ENCODE results near the gene FZR1.

Gene FZR1

DNA sequence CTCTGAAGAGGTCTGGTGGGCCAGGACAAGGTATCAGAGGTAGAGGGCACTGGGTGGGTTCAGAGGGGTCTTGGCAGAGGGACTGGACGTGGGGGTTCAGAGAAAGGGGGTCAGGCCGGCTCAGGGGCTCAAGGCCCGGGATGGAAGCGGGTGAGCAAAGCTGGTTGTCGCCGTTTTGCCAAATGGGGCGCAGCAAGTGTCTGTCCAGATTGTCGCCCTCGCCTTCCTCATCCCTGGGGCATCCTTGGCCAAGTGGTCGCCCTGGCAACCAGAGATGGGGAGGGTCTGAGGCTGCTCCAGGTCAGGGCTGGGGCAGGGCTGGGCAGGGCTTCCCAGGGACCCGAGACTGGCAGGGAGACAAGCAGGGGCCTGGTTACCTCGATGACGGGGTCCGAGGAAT lies 12.5 kb upstream of the FZR1 start:
- no peak overlapping the region for H3K4me3 ChIP-seq
- no peaks in the 10 kb centered on the region for H3K4me1 ChIP-seq
- H3K27ac ChIP-seq, result no peak overlapping the region
- H3K27me3 ChIP-seq, result no peaks in the 10 kb centered on the region
- peaks cover 87% of the 10 kb centered on the region for H3K36me3 ChIP-seq
- no peak overlapping the region for H3K9ac ChIP-seq
- no peak overlapping the region for H3K4me2 ChIP-seq
- TF ChIP-seq Cebpa-rat (IDR thresholded peaks at IDR 0.05), result no peak
- no peaks in the 10 kb centered on the region for H3K9me3 ChIP-seq
- peaks cover 31% of the 10 kb centered on the region for H4K20me1 ChIP-seq

DNA sequence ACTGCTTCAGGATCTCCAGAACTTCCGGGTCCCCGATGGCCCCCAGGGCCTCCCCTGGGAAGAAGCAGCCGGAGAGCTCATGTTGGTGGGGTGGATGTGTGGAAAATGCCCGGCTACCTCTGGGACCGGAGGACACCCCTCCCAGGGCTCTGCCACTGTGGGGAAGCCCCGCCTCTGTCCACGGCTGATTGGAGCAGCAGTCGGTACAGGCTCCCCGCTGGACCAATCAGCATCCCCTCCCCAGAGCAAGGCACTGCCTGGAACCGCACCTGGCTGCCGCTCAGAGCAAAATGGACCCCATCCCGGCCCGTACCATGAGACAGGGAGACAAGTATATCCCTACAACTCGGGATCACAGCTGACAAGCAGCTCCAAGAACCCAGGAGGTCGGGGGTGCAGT lies 12.1 kb upstream of the FZR1 start:
- Histone ChIP-seq H3K9me3 (no peaks in the 10 kb centered on the region), H3K9ac (no peak overlapping the region), H3K4me1 (peaks cover 2% of the 10 kb centered on the region; the same call in 1 of the 2 replicates), H3K36me3 (peaks cover 83% of the 10 kb centered on the region), H3K4me2 (no peak overlapping the region), H4K20me1 (peaks cover 31% of the 10 kb centered on the region), H3K27me3 (no peaks in the 10 kb centered on the region), H3K4me3 (no peak overlapping the region), H3K27ac (no peak overlapping the region)
- no peak for TF ChIP-seq Cebpa-rat (IDR thresholded peaks at IDR 0.05)

DNA sequence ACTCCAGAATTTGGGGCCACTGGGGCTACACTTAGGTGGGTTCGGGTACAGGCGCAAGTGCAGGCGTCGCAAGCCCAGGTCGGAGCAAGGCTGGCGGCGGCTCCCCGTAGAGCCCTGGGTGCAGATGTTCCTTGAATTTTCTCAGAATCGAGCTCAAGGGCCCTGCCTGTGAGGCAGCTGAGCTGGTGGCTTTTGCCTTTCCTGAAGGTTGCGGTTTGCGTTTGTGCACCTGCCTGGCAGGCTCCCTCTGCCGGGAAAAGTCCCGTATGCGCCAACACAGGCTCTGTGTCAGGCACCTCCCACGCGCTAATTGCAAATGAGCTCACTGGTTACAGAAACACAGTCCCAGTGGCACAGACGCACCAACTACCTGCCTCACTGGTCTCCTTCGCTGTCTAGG lies 11.6 kb upstream of the FZR1 start:
- no peak overlapping the region for H3K4me2 ChIP-seq
- H3K27me3 ChIP-seq, result no peaks in the 10 kb centered on the region
- no peak overlapping the region for H3K9ac ChIP-seq
- peaks cover 80% of the 10 kb centered on the region for H3K36me3 ChIP-seq
- TF ChIP-seq Cebpa-rat (IDR thresholded peaks at IDR 0.05), result no peak
- H4K20me1 ChIP-seq, result peaks cover 31% of the 10 kb centered on the region
- no peaks in the 10 kb centered on the region for H3K9me3 ChIP-seq
- H3K27ac ChIP-seq, result no peak overlapping the region
- no peak overlapping the region for H3K4me3 ChIP-seq
- H3K4me1 ChIP-seq, result peaks cover 7% of the 10 kb centered on the region

DNA sequence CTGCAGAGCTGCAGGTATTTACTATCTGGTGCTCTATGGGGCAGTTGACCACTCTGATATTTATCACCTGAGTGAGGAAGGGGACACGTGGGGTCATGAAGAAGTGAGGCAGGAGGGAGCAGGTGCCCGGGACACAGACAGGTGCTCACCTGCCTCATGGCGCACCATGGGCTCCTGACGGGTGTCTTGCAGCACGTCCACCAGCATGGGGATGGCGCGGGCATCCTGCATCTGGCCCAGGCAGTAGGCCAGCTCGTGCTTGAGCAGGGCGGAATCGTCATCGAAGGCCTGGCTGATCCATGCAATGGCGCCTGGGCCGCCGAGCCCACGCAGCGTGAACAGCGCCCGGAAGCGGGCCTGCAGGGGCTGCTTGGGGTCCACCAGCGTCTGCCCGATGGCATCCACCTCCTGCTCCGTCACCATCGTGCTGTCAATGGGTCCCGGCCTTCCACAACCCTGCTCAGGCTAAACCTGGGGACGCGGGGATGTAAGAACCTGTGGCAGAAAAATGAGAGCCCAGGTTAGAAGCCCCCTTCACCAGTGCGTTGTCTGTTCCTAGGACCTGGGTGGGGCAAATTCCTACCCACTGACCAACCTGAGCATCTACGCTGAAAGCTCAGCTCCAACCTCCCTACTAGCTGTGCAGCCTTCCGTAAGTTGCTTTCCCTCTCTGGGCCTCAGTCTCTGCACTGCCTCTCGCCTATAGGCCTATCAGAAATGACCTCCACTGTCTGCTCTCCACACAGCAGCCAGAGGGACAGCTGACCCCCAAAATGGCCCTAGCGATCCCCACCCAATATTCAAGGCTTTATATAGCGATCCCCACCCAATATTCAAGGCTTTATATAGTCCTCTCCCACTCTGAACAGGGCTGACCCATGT lies 9.5 kb upstream of the FZR1 start:
- Histone ChIP-seq H3K4me1 (peaks cover 16% of the 10 kb centered on the region), H3K27me3 (no peaks in the 10 kb centered on the region), H3K9ac (no peak overlapping the region), H3K36me3 (peaks cover 67% of the 10 kb centered on the region), H3K4me3 (no peak overlapping the region), H3K9me3 (no peaks in the 10 kb centered on the region), H3K4me2 (no peak overlapping the region), H3K27ac (no peak overlapping the region), H4K20me1 (peaks cover 31% of the 10 kb centered on the region)
- TF ChIP-seq Cebpa-rat (IDR thresholded peaks at IDR 0.05), result no peak

DNA sequence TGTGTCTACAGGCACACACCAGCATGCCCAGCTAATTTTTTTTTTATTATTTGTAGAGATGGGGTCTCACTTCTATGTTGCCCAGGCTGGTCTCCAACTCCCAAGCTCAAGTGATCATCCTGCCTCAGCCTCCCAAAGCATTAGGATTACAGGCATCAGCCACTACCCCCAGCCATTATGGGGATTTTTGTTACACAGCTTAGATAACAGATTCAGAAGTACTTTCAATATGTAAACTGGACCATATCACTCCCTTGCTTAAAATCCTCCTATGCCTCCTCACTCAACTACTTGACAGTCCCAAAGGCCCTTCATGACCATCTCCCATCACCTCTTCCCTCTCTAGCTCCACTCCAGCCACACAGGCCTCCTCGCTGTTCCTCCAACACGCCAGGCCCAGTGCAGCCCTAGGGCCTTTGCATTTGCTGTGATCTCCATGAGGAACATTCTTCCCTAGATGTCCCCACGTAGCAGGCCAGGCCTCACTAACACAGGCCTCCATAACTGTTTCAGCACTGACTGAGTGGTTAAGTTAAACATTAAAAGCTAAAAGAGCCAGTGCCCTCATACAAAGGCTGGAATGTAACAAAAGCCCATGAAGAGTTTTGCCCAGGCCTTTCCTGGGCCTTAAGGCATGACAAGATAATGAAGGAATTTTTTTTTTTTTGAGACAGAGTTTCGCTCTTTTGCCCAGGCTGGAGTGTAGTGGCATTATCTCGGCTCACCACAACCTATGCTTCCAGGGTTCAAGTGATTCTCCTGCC lies 8.2 kb upstream of the FZR1 start:
- Histone ChIP-seq H3K4me1 (peaks cover 16% of the 10 kb centered on the region), H3K9ac (no peak overlapping the region), H3K36me3 (peaks cover 54% of the 10 kb centered on the region), H3K4me3 (no peak overlapping the region), H3K9me3 (no peaks in the 10 kb centered on the region), H3K27ac (no peak overlapping the region), H3K4me2 (no peak overlapping the region), H3K27me3 (no peaks in the 10 kb centered on the region), H4K20me1 (peaks cover 26% of the 10 kb centered on the region)
- no peak for TF ChIP-seq Cebpa-rat (IDR thresholded peaks at IDR 0.05)

DNA sequence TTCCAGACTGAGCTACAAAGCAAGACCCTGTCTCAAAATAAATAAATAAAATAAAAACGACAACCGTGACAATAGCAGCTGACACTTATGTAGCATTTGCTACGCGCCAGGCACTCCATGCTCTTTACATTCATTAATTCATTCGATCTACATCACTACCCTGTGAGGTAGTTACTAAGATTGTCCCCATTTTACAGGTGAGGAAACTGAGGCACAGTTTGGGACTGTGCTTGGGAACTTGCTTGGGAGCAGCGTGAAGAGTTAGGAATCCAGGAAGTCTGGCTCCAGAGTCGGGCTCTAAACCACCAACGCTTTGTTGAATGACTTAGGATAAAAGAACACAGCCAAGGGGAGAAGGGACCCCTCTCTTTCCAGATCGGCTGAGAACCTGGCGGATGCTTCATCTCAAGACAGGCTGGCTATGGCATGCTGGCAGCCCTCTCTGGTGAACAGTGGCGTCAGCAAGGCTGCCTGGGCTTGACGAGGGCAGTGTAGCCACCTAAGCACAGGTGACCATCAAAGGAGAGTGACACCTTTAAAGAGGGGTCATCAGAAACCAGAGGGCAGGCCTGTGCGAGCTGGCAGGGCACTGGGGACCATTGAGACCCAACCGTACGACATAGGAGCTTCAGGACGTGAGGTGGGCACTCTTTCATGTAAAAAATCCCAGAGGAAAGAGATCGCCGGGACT lies 6.2 kb upstream of the FZR1 start:
- Histone ChIP-seq H3K9ac (peak overlapping the region; percentile 100), H4K20me1 (peaks cover 15% of the 10 kb centered on the region), H3K4me2 (peak overlapping the region; percentile 95), H3K36me3 (peaks cover 34% of the 10 kb centered on the region), H3K27ac (peak overlapping the region; percentile 100), H3K4me3 (peak overlapping the region; percentile 98), H3K9me3 (no peaks in the 10 kb centered on the region), H3K27me3 (no peaks in the 10 kb centered on the region), H3K4me1 (peaks cover 23% of the 10 kb centered on the region)
- no peak for TF ChIP-seq Cebpa-rat (IDR thresholded peaks at IDR 0.05)

DNA sequence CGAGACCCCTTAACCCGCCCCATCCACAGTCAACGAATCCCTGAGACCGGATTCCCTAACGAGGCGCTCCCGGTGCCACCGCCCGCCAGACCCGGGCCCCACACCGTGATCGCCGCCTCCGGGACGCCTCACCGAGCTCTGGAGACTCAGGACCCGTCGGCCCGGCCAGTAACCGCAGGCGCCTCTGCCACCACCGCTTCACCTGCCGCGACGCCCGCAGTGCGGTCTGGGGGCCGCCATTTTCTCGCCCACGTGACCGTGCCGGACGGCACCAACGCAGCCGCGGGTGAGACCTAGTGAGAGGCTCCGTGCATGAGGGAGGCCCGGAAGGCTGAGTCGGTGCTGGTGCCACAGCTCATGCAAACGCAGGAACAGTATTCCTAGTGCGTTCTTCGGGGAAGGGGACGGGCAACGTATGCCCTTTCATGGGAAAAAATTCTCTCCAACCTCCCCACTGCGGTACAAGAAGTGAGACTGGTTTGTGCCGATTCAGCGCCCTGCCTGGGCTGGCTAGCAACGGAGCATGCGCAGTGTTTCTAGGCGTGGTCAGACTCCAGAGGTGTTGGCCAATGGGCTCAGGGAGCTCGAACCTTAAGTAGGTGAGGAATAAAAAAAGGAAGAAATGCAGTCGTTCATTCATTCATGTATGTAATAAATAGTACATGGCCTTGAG lies 5.5 kb upstream of the FZR1 start, which contains the start of gene DOHH:
DOHH (minus strand) TSS at position 246 of the 673 bp plus-strand sequence. CDS start 3,860 bp downstream, outside the sequence.
- Histone ChIP-seq H3K36me3 (peaks cover 28% of the 10 kb centered on the region), H3K27ac (peak within 1 kb of the TSS; percentile 100), H3K9me3 (no peaks in the 10 kb centered on the region), H4K20me1 (peaks cover 15% of the 10 kb centered on the region), H3K4me1 (peaks cover 29% of the 10 kb centered on the region), H3K4me3 (peak within 1 kb of the TSS; percentile 98), H3K9ac (peak within 1 kb of the TSS; percentile 100), H3K4me2 (peak within 1 kb of the TSS; percentile 95), H3K27me3 (no peaks in the 10 kb centered on the region)
- TF ChIP-seq Cebpa-rat (IDR thresholded peaks at IDR 0.05), result no peak

DNA sequence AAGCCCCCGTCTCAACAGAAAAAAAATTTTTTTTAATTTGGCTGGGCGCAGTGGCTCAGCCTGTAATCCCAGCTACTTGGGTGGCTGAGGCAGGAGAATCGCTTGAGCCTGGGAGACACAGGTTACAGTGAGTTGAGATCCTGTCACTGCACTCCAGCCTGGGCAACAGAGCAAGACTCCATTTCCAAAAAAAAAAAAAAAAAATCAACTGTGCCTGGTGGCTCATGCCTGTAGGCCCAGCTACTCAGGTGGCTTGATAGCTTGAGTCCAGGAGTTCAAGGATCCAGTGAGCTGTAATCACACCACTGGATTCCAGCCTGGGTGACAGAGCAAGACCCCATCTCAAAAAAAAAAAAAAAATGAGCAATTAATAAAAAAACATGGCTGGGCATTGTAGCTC lies 4.3 kb upstream of the FZR1 start:
- Histone ChIP-seq H3K9me3 (no peaks in the 10 kb centered on the region), H3K4me2 (no peak overlapping the region), H3K27ac (no peak overlapping the region), H3K36me3 (peaks cover 15% of the 10 kb centered on the region), H3K27me3 (no peaks in the 10 kb centered on the region), H3K4me1 (peaks cover 31% of the 10 kb centered on the region), H3K9ac (no peak overlapping the region), H3K4me3 (no peak overlapping the region), H4K20me1 (peaks cover 7% of the 10 kb centered on the region)
- no peak for TF ChIP-seq Cebpa-rat (IDR thresholded peaks at IDR 0.05)

DNA sequence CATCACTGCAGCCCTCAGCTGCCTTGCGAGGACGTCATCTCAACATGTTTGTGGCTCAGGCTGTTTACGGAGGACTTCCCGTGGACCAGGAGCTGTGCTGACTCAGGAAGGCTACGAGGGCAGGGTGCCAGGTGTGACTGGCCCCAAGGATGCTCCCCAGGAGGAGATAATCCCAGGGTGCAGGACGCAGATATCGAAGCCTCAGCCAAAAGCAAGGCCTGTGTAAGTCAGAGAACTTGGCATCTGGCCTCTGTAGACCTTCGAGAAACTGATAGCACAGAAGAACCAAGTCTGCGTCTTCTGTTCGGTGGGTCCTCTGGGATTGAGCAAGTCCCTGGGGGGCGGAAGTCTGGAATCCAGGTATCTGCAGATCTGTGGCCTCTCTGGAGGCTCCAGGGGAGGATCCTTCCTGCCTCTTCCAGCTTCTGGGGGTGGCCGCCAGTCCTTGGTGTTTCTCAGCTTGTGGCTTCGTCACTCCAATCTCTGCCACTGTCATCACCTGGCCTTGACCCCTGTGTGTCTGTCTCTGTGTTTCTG lies 3.0 kb upstream of the FZR1 start:
- Histone ChIP-seq H3K27me3 (no peaks in the 10 kb centered on the region), H3K4me3 (no peak overlapping the region), H3K9me3 (no peaks in the 10 kb centered on the region), H4K20me1 (peaks cover 9% of the 10 kb centered on the region), H3K4me2 (no peak overlapping the region), H3K27ac (no peak overlapping the region), H3K4me1 (peaks cover 41% of the 10 kb centered on the region), H3K9ac (peak overlapping the region; percentile 34), H3K36me3 (0 out of 2 replicates have a peak, but pooled peaks cover 2% of the 10 kb centered on the region)
- no peak for TF ChIP-seq Cebpa-rat (IDR thresholded peaks at IDR 0.05)
